ENCODE data around the gene DGCR2.
"Not testable (repeated sequence)": the region's sequence is repeated elsewhere in the genome, so short reads cannot be mapped to it uniquely, and the experiment has no call there.

DNA sequence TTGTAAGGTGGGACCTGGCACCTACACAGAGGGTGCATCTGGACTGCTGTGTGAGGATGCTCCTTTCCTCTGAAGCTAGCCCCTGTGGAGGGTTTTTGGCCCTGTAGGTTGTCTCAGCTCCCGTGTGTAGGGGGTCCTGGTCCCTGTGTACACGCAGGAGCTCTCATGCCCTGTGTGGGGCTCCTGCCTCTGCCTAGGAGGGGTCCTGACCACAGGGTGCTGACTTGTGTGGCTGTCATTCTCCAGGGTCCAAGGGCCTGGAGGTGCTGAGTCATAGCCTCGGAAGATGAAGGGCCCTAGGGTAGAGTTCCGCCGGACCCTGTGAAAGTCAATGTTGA, 88.7 kb downstream of the DGCR2 start:
- TF ChIP-seq CTCF, POLR2A (IDR thresholded peaks at IDR 0.05): not testable (repeated sequence)
